HepG2 (cell line): ENCODE measurements around the gene ARL8A. TPM values are rescaled to one million over a fixed set of nuclear protein-coding genes. Genes with fewer than 3 reads are reported as not detected.

ENCODE experiments used
- ATAC-seq: fragments of 200-7000 bp; cut with Tn5 transposase; 3 replicates; pipeline ENCODE4 v1.9.1; 2020; ENCODE audit warnings: mild to moderate bottlenecking, moderate library complexity
- BruUV-seq: library from RNA; stranded (reverse); fragments of 400-500 nt; replicated peaks from 2 replicates; lab custom pipeline; 2021; lab: Mats Ljungman, UMichigan
- CTCF ChIA-PET: fragments of 300-600 bp; formaldehyde crosslinking; extraction: SDS; loops from one replicate; lab custom pipeline; 2021; ENCODE audit warnings: low total read pairs, inconsistent platforms, low intra/inter-chr PET ratio; lab: Yijun Ruan, JAX
- POLR2A ChIA-PET: fragments of 350-600 bp; sonication (Branson Sonifier 250); formaldehyde crosslinking; loops from one replicate; lab custom pipeline; 2020; ENCODE audit warnings: antibody characterized with exemption, inconsistent platforms; lab: Yijun Ruan, JAX
- DNase-seq: peaks from one replicate; pipeline ENCODE4 v3.0.0-alpha.2; 2015; ENCODE audit warnings: low spot score
- FAIRE-seq: peaks from 3 replicates; lab custom pipeline; 2011; peaks lifted over from hg19 to GRCh38; lab: Jason Lieb, UNC
- H2AFZ ChIP-seq: one replicate; pipeline ENCODE4 v1.6.1; 2011; ENCODE audit warnings: low read length, inconsistent platforms
- H3K27ac ChIP-seq: fragments of 300-600 bp; 3 replicates; pipeline ENCODE4 v1.8.0; 2011; ENCODE audit warnings: mixed run types, mild to moderate bottlenecking, mixed read lengths, low read length, inconsistent platforms; ENCODE audit not compliant: insufficient read depth; ENCODE audit errors: extremely low read length
- H3K27me3 ChIP-seq, 2 experiments: fragments of 200-600 bp in 1 of 2; 2 replicates in 1 of 2; 3 replicates in 1 of 2; pipeline versions ENCODE4 v1.6.0 to v1.8.0; 2011; ENCODE audit warnings: low read length in 2 of 2, mild to moderate bottlenecking in 2 of 2, moderate library complexity in 2 of 2, inconsistent platforms in 1 of 2; ENCODE audit not compliant: insufficient read depth in 2 of 2, control insufficient read depth in 1 of 2
- H3K36me3 ChIP-seq, 2 experiments: fragments of 200-600 bp in 1 of 2; replicated peaks in 1 of 2; 2 replicates in 1 of 2; 3 replicates in 1 of 2; pipeline versions ENCODE4 v1.5.1 to v1.8.0; 2011; ENCODE audit warnings: low read length in 2 of 2, inconsistent platforms in 1 of 2; ENCODE audit not compliant: insufficient read depth in 2 of 2, control insufficient read depth in 1 of 2
- H3K4me1 ChIP-seq: 2 replicates; pipeline ENCODE4 v1.5.1; 2012; ENCODE audit warnings: low read length, inconsistent platforms; ENCODE audit not compliant: insufficient read depth
- H3K4me2 ChIP-seq: 2 replicates; pipeline ENCODE4 v1.6.0; 2011; ENCODE audit warnings: low read depth, low read length, inconsistent platforms
- H3K4me3 ChIP-seq, 3 experiments: fragments of 200-600 bp in 1 of 3; sonication (generic), shearing (Covaris generic) in 1 of 3; replicated peaks in 1 of 3; 2 replicates each; pipeline ENCODE4 v1.5.1; 2011 to 2016; ENCODE audit warnings: low read length in 3 of 3, inconsistent platforms in 2 of 3, low read depth in 2 of 3, mild to moderate bottlenecking in 2 of 3, control low read depth in 1 of 3, mixed read lengths in 1 of 3; ENCODE audit not compliant: insufficient read depth in 1 of 3
- H3K79me2 ChIP-seq: one replicate; pipeline ENCODE4 v1.6.1; 2011; ENCODE audit warnings: low read length, inconsistent platforms; ENCODE audit not compliant: insufficient read depth
- H3K9ac ChIP-seq: 2 replicates; pipeline ENCODE4 v1.6.0; 2011; ENCODE audit warnings: mild to moderate bottlenecking, low read depth, low read length, inconsistent platforms; ENCODE audit not compliant: insufficient read depth
- H3K9me3 ChIP-seq: 2 replicates; pipeline ENCODE4 v1.5.1; 2012; ENCODE audit warnings: mild to moderate bottlenecking, low read length
- H4K20me1 ChIP-seq: 2 replicates; pipeline ENCODE4 v1.6.0; 2011; ENCODE audit warnings: inconsistent platforms, mild to moderate bottlenecking, low read length, moderate library complexity; ENCODE audit not compliant: insufficient read depth
- BRD4 ChIP-seq: sonication (generic); formaldehyde crosslinking; IDR thresholded peaks from 2 replicates; pipeline ENCODE4 v1.4.0; 2020; ENCODE audit warnings: missing genetic modification reagents
- CCDC6 ChIP-seq: sonication (generic); formaldehyde crosslinking; IDR thresholded peaks from 2 replicates; pipeline ENCODE4 v1.8.1; 2022; ENCODE audit warnings: mild to moderate bottlenecking, missing genetic modification reagents, moderate library complexity
- FOXO4 ChIP-seq: sonication (generic); formaldehyde crosslinking; conservative IDR thresholded peaks from 2 replicates; pipeline ENCODE4 v1.8.1; 2023; ENCODE audit warnings: missing genetic modification reagents
- HBP1 ChIP-seq: IDR thresholded peaks from 2 replicates; pipeline ENCODE4 v1.6.1; 2016; ENCODE audit warnings: low read depth, control low read depth
- IKZF4 ChIP-seq: sonication (generic); formaldehyde crosslinking; IDR thresholded peaks from 2 replicates; pipeline ENCODE4 v1.5.1; 2020; ENCODE audit warnings: borderline replicate concordance, mild to moderate bottlenecking, low read depth, missing genetic modification reagents; ENCODE audit errors: not compliant biosample characterization
- KAT7 ChIP-seq: IDR thresholded peaks from 2 replicates; pipeline ENCODE4 v1.6.1; 2018; ENCODE audit warnings: borderline replicate concordance, missing compliant biosample characterization
- NFKB2 ChIP-seq: sonication (generic); formaldehyde crosslinking; IDR thresholded peaks from 2 replicates; pipeline ENCODE4 v1.4.0; 2020; ENCODE audit warnings: missing genetic modification reagents, borderline replicate concordance
- ZEB1 ChIP-seq: IDR thresholded peaks from 2 replicates; pipeline ENCODE4 v1.6.1; 2012; ENCODE audit warnings: mild to moderate bottlenecking, low read depth, inconsistent platforms; ENCODE audit not compliant: insufficient replicate concordance
- ZNF180 ChIP-seq: sonication (generic); formaldehyde crosslinking; IDR thresholded peaks from 2 replicates; pipeline ENCODE4 v1.4.0; 2020; ENCODE audit warnings: low read depth, missing genetic modification reagents, borderline replicate concordance
- ZNF382 ChIP-seq: sonication (generic); formaldehyde crosslinking; IDR thresholded peaks from 2 replicates; pipeline ENCODE4 v1.5.0; 2020; ENCODE audit warnings: missing genetic modification reagents, mild to moderate bottlenecking, borderline replicate concordance
- ZNF639 ChIP-seq: conservative IDR thresholded peaks from 2 replicates; pipeline ENCODE4 v1.6.1; 2018; ENCODE audit warnings: missing genetic modification reagents
- WGBS: methylation state at CpG from one replicate; pipeline ENCODE4 v1.1.6; 2017; ENCODE audit warnings: low lambda C conversion rate; 5-methylcytosine and 5-hydroxymethylcytosine counted together
- in situ Hi-C: cut with HindIII; loops from 2 replicates; pipeline ENCODE4 v1.10.0; 2017; ENCODE audit warnings: low pct_unique_long_range_greater_than_20kb; ENCODE audit not compliant: extremely low pct_ligation_motif_present
- intact Hi-C: fragments of 100-400 bp; cut with micrococcal nuclease; formaldehyde crosslinking; loops from one replicate; pipeline ENCODE4 v1.10.0; 2022; ENCODE audit not compliant: unreplicated experiment
- polyA plus RNA-seq, 8 experiments: library from polyadenylated mRNA; depleted of rRNA in 3 of 8; stranded (reverse) in 7 of 8; unstranded in 1 of 8; fragments of >200 nt; fragmentation: Illumina TruSeq in 4 of 8; extraction: Trizol in 4 of 8; gene quantifications; 2 replicates each; pipeline versions ENCODE4 v1.2.1 to v1.2.3, GENCODE V29; 2011 to 2016; ENCODE audit warnings: low read depth in 4 of 8, missing spikeins in 1 of 8, mixed read lengths in 1 of 8; ENCODE audit not compliant: insufficient read depth in 1 of 8
- total RNA-seq, 5 experiments: library from RNA; depleted of rRNA; stranded (reverse); fragments of >200 nt; fragmentation: Illumina TruSeq; extraction: Trizol; gene quantifications; 2 replicates each; pipeline ENCODE4 v1.2.3, GENCODE V29; 2016; ENCODE audit warnings: low read depth in 1 of 5
- TF ChIP-seq, protein P1 (sequence below): sonication (generic); formaldehyde crosslinking; IDR thresholded peaks from 2 replicates; pipeline ENCODE4 v1.8.0; 2022; ENCODE audit warnings: mild to moderate bottlenecking, missing genetic modification reagents, moderate library complexity

Gene ARL8A
- total and polyA plus RNA-seq, 2 of the 13 experiments (the other 11 are each of a cell fraction or from before 2014, with no cell fraction given) = 2.7 to 23.4 TPM

- Histone ChIP-seq H3K4me1 (0 out of 2 replicates have a peak, but pooled peaks cover 6% of the 10 kb centered on the region), H3K9me3 (no peaks in the 10 kb centered on the region), H2AFZ (no peak overlapping the region), H3K36me3 (peaks cover 0 to 2% of the 10 kb centered on the region in 2 experiments; a peak in 1 of 5 replicates), H3K27ac (no peak overlapping the region), H3K4me3 (no peak overlapping the region), H4K20me1 (0 out of 2 replicates have a peak, but pooled peaks cover 5% of the 10 kb centered on the region), H3K4me2 (no peak overlapping the region), H3K79me2 (no peaks in the 10 kb centered on the region), H3K27me3 (no peaks in the 10 kb centered on the region), H3K9ac (no peak overlapping the region)
- ChIA-PET CTCF (no interaction called here), POLR2A (no interaction called here)
- no peak for DNase-seq
- 88% methylated on average over 9 of the region's 14 CpGs for WGBS
- FAIRE-seq = no peak
- BruUV-seq = no TSS peak
- in situ Hi-C loops (loop anchor here (5.0 kb wide), 1 partner anchor 236 kb away; no protein-coding TSS in a partner anchor), intact Hi-C loops (no loop called here)
- ATAC-seq = no peak
- TF ChIP-seq ZNF639 = no peak
- TF ChIP-seq ZNF180 (CRISPR knock-in tag) = no peak
- no peak for TF ChIP-seq CCDC6 (CRISPR knock-in tag)
- no peak for TF ChIP-seq NFKB2
- no peak for TF ChIP-seq HBP1 (CRISPR knock-in tag)
- no peak for TF ChIP-seq ZNF382
- no peak for TF ChIP-seq FOXO4 (CRISPR knock-in tag)
- no peak for TF ChIP-seq KAT7 (CRISPR knock-in tag)
- TF ChIP-seq, protein P1, sequence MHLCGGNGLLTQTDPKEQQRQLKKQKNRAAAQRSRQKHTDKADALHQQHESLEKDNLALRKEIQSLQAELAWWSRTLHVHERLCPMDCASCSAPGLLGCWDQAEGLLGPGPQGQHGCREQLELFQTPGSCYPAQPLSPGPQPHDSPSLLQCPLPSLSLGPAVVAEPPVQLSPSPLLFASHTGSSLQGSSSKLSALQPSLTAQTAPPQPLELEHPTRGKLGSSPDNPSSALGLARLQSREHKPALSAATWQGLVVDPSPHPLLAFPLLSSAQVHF (CRISPR knock-in tag) = no peak
- no peak for TF ChIP-seq BRD4 (CRISPR knock-in tag)
- TF ChIP-seq IKZF4 (CRISPR knock-in tag) = no peak
- TF ChIP-seq ZEB1 = no peak
These were observed 11.5 kb downstream of the ARL8A start for GRCh38 chr1:202133001-202133400.
